K562 (cell line): ENCODE data around the gene COQ8B. TPM values are rescaled to one million over a fixed set of nuclear protein-coding genes. Genes with fewer than 3 reads are reported as not detected.
A peak's percentile ranks its signal among the peaks of the same experiment; 100 is the strongest.

Experiments
- AFF4 ChIP-seq: sonication (generic); formaldehyde crosslinking; IDR thresholded peaks from 2 replicates; pipeline ENCODE4 v1.8.0; 2023; ENCODE audit warnings: mild to moderate bottlenecking, missing genetic modification reagents
- BRCA1 ChIP-seq, 2 experiments: fragments of 450-650 bp in 1 of 2; sonication (generic) in 1 of 2; formaldehyde crosslinking in 1 of 2; IDR thresholded peaks; 2 replicates each; pipeline versions ENCODE4 v1.5.0 to v1.6.1; 2017 to 2020; ENCODE audit warnings: mild to moderate bottlenecking in 1 of 2, missing genetic modification reagents in 1 of 2
- CBX3 ChIP-seq, 2 experiments: IDR thresholded peaks; 1 replicate in 1 of 2; 2 replicates in 1 of 2; pipeline ENCODE4 v1.6.1; 2012; ENCODE audit warnings: inconsistent platforms in 2 of 2, low read length in 2 of 2, borderline replicate concordance in 1 of 2, control low read depth in 1 of 2
- CCAR2 ChIP-seq: fragments of 200-400 bp; formaldehyde crosslinking; IDR thresholded peaks from 2 replicates; pipeline ENCODE4 v1.6.1; 2017; ENCODE audit warnings: mild to moderate bottlenecking, low read depth, low read length
- CHCHD3 ChIP-seq: fragments of 250-450 bp; sonication (Bioruptor Pico); IDR thresholded peaks from 2 replicates; pipeline ENCODE4 v2.1.2; 2022; ENCODE audit warnings: mild to moderate bottlenecking
- E2F3 ChIP-seq: fragments of 250-450 bp; sonication (Bioruptor Pico); IDR thresholded peaks from 2 replicates; pipeline ENCODE4 v1.4.0; 2020; ENCODE audit warnings: mild to moderate bottlenecking
- ELK1 ChIP-seq: sonication (generic); formaldehyde crosslinking; IDR thresholded peaks from 2 replicates; pipeline ENCODE4 v1.8.1; 2022; ENCODE audit warnings: missing genetic modification reagents
- MBD1 ChIP-seq: fragments of 250-450 bp; sonication (Bioruptor Pico); IDR thresholded peaks from 2 replicates; pipeline ENCODE4 v1.8.0; 2022; ENCODE audit warnings: inconsistent platforms
- MTA2 ChIP-seq: fragments of 450-650 bp; IDR thresholded peaks from 2 replicates; pipeline ENCODE4 v1.6.1; 2016; ENCODE audit warnings: low read depth
- MTA3 ChIP-seq: fragments of 450-650 bp; formaldehyde crosslinking; IDR thresholded peaks from 2 replicates; pipeline ENCODE4 v1.6.1; 2017; ENCODE audit warnings: mild to moderate bottlenecking, borderline replicate concordance
- SLC30A9 ChIP-seq: fragments of 250-450 bp; sonication (Bioruptor Pico); IDR thresholded peaks from 2 replicates; pipeline ENCODE4 v1.8.0; 2022; ENCODE audit warnings: mild to moderate bottlenecking, moderate library complexity
- SUPT5H ChIP-seq: fragments of 450-650 bp; IDR thresholded peaks from 2 replicates; pipeline ENCODE4 v1.6.1; 2016
- TRIM25 ChIP-seq: fragments of 450-650 bp; IDR thresholded peaks from 2 replicates; pipeline ENCODE4 v1.7.0; 2016; ENCODE audit warnings: borderline replicate concordance
- ZNF212 ChIP-seq: fragments of 450-650 bp; formaldehyde crosslinking; IDR thresholded peaks from 2 replicates; pipeline ENCODE4 v1.4.0; 2020; ENCODE audit warnings: mild to moderate bottlenecking
- ZNF311 ChIP-seq: fragments of 250-450 bp; sonication (Bioruptor Pico); IDR thresholded peaks from 2 replicates; pipeline ENCODE4 v1.4.0; 2020; ENCODE audit warnings: mild to moderate bottlenecking, moderate library complexity
- ZNF655 ChIP-seq: fragments of 250-450 bp; sonication (Bioruptor Pico); IDR thresholded peaks from 2 replicates; pipeline ENCODE4 v1.5.0; 2021
- ZNF780A ChIP-seq: fragments of 250-450 bp; sonication (Bioruptor Pico); IDR thresholded peaks from 2 replicates; pipeline ENCODE4 v1.5.0; 2021; ENCODE audit warnings: mild to moderate bottlenecking
- polyA plus RNA-seq, 8 experiments: library from polyadenylated mRNA; depleted of rRNA in 4 of 8; stranded (reverse) in 5 of 8; unstranded in 3 of 8; fragments of >200 nt; fragmentation: Nextera tagmentation in 2 of 8; fragmentation: Illumina TruSeq in 1 of 8; extraction: Ambion mirVana in 2 of 8; extraction: Trizol in 1 of 8; gene quantifications; 2 replicates each; pipeline versions ENCODE4 v1.2.1 to v1.2.3, GENCODE V29; 2011 to 2014; ENCODE audit warnings: inconsistent platforms in 1 of 8, missing spikeins in 1 of 8
- total RNA-seq, 7 experiments: library from RNA; depleted of rRNA in 6 of 7; stranded (reverse); fragments of >200 nt in 6 of 7; fragmentation: Illumina TruSeq in 2 of 7; extraction: Trizol in 2 of 7; gene quantifications; 2 replicates each; pipeline versions ENCODE4 v1.2.1 to v1.2.3, GENCODE V29; 2011 to 2021; ENCODE audit warnings: low replicate concordance in 1 of 7

COQ8B gene
- total and polyA plus RNA-seq, 9 of the 15 experiments (the other 6 are each of a cell fraction or from before 2014, with no cell fraction given) = 0.41 to 32.3 (median 12.9) TPM

- no peak for TF ChIP-seq ZNF655 (CRISPR knock-in tag)
- no peak for TF ChIP-seq ZNF311
- TF ChIP-seq TRIM25 = peak; percentile 54; the same call in 1 of the 2 replicates
- TF ChIP-seq CCAR2 = no peak
- no peak for TF ChIP-seq ZNF212
- peak; percentile 63 for TF ChIP-seq MTA2
- 0 out of 2 replicates have a peak, but pooled peaks have one; percentile 52 for TF ChIP-seq AFF4 (CRISPR knock-in tag)
- no peak for TF ChIP-seq BRCA1 (IDR thresholded peaks at IDR 0.05)
- TF ChIP-seq BRCA1 (CRISPR knock-in tag; IDR thresholded peaks at IDR 0.05) = no peak
- TF ChIP-seq ELK1 = no peak
- TF ChIP-seq SUPT5H = peak; percentile 45
- TF ChIP-seq MTA3 = peak; percentile 63; the same call in 1 of the 2 replicates
- peak; percentile 71; the same call in 1 of the 2 replicates for TF ChIP-seq E2F3 (CRISPR knock-in tag)
- TF ChIP-seq SLC30A9 (CRISPR knock-in tag) = no peak
- TF ChIP-seq CBX3 (IDR thresholded peaks at IDR 0.05; ENCODE audit: borderline replicate concordance in 1 of 2, low read length in 2 of 2) = peak in 1 of 2 experiments; percentile 66; a peak in 1 of 3 replicates
- no peak for TF ChIP-seq MBD1 (CRISPR knock-in tag)
- no peak for TF ChIP-seq ZNF780A (CRISPR knock-in tag)
- no peak for TF ChIP-seq CHCHD3 (CRISPR knock-in tag)
Measured at GRCh38 chr19:40750058-40750873, 33.6 kb upstream of the COQ8B start, which contains the start of gene ACTMAP (continued).
